GM12864 (cell line): ENCODE data around the gene ANK2.

Experiments
- DNase-seq: peaks from one replicate; pipeline ENCODE4 v3.0.0-alpha.2; 2011; ENCODE audit warnings: low read depth
- H3K4me3 ChIP-seq: 2 replicates; pipeline ENCODE4 v1.5.1; 2011; ENCODE audit warnings: mild to moderate bottlenecking, low read depth, low read length, control low read depth
- CTCF ChIP-seq: IDR thresholded peaks from 2 replicates; pipeline ENCODE4 v1.5.1; 2011; ENCODE audit warnings: low read depth, mild to moderate bottlenecking, moderate library complexity, low read length, control low read depth, inconsistent platforms; ENCODE audit errors: missing control alignments

Gene ANK2

DNA sequence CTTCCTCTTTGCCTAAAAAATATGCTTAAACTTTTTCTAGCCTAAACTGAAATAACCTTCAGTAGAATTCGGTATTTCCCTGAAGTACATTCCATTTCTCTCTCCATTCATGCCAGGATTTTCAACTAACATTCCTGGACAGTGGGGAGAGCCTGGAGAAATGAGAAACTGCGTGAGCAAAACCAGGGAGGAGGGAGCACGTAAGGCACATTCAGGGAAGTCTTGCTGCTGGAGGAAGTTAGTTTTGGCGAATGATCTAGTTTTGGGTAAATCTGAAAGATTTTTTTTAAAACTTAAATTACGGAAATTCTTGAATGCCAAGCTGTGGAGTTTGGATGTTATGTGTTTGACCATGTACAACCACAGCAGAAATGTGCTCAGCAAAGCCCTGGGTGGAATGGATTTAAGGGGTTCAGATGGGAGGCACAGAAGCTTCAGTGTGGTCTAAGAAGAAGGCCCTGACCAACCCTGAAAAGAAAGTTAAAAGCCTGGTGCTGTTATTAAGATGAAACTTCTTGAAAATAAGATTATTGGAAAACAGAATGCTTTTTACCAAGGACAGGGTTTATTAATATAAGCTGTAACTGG lies 347.8 kb downstream of the ANK2 start:
- H3K4me3 ChIP-seq, result no peak overlapping the region
- no peak for DNase-seq
- no peak for TF ChIP-seq CTCF

DNA sequence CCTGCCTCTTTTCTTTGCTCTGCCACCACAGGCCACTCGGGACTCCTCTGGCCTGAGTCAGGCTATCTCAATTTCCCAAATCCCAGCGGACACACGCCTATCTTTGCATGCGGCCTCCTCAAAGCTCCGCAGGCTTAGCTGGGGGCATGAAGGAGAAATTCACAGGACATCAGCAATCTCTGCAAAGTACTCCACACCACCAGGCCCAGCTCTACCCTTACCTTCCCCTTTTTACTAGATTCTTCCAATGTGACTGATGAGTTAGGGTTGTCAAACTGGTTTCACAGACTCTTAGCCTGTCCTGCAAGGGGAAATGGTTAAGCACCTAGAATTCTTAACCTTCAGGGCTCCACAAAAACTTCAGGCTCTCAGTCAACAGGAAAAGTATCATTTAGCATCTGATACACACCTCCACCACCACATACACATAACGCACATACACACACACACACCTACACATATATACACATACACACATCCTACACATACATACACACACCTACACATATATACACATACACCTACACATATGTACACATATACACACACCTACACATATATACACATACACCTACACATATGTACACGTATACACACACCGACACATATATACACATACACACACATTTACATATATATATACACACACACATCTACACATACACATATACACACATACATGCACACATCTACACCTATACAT lies 349.1 kb downstream of the ANK2 start:
- no peak overlapping the region for H3K4me3 ChIP-seq
- DNase-seq, result no peak
- TF ChIP-seq CTCF, result no peak

DNA sequence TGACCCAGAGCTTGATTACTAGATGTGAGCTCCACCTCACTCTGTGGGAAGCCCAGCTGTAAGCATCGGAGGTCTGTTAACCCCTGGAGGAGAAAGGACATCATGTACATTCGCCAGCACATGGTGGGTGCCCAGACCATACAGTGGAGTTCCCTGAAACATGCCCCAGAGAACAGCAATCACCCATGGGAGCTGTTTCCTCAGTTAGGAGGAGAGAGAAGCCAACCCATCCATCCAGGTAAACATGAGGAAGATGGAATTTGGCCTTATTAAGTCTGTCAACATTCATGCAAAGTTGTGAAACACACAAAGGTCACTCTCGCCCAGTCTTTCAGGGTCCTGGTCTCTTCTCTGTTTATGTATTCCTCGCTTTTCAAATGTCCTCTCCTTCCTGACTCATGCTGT lies 354.7 kb downstream of the ANK2 start:
- DNase-seq, result no peak
- TF ChIP-seq CTCF, result no peak
- H3K4me3 ChIP-seq, result no peak overlapping the region

- no peak for TF ChIP-seq CTCF
- no peak for DNase-seq
- H3K4me3 ChIP-seq, result no peak overlapping the region
Observed at GRCh38 chr4:113404841-113405240, 355.4 kb downstream of the ANK2 start.

DNA sequence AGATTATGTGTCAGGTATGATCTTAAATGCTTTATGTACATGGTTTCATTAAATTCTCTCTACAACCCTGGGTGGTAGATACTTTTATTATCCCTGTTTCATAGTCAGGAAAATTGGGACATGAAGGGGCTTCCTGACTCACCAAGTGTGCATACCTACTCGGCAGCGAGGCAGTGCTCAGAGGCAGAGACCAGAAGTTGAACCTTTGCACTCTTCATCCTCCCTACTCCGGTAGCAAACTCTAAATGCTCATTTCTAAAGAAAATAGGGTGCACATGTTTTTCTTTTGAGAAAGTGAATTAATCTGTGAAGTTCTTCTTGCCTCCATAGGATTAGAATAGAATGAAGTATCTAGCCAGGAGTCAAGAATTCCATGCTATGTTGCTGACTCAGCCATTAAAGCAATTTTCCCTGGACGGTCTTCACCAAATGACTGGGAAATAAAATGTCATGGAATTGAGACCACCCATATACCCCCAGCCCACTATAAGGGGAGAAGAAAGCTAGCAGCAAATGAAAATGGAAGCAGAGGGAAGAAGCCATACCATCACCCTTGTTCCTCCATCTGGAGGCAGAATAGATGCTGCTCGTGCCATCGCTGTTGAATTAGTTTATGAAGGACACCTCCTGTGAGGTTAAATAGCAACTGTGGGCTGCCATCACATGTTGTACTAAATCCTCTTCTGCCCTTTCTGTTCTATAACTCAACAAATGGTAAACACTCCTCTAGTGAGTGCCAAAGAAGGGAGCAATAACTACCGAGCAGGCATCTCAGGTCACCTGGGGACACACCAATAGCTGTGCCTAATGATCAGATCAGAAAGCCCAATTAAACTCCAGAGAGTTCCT lies 356.6 kb downstream of the ANK2 start:
- TF ChIP-seq CTCF, result no peak
- no peak for DNase-seq
- H3K4me3 ChIP-seq, result no peak overlapping the region

DNA sequence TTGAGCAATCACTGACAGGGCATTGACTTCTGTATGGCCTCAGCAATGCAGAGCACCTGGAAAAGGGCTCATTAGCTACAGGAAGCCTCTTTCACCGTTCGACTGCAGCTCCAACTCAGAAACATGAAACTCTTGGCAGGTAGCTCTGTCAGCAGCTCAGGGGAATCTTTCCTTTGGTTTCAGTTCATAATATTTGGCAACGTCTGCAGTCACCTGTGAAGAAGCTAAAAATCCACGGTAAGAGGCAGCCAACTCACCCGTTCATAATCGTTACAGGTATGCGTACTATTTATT lies 357.2 kb downstream of the ANK2 start:
- DNase-seq, result no peak
- H3K4me3 ChIP-seq, result no peak overlapping the region
- TF ChIP-seq CTCF, result no peak
